ENCODE data around the gene CADPS2.

DNA sequence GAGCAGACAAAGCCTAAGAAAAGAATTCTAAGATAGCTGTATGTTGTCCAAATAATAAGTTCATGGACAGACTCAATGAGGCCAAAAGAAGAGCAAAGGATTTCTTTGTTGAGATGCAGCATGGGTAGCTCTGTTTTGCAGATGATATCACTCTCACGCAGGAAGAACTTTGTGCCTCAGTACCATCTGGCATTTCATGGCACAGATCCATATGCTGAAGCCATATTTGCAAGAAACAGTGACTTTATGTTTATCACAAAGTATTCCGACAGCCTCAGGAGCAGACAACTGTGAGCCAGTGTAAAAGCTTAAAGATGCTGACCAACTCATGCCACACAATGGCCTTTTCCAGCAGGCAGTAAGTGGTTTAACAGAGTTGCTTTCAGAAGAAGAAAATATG is 138.1 kb downstream of the CADPS2 start:
- TF ChIP-seq POLR2A (IDR thresholded peaks at IDR 0.05) = no peak
- TF ChIP-seq, protein P1, sequence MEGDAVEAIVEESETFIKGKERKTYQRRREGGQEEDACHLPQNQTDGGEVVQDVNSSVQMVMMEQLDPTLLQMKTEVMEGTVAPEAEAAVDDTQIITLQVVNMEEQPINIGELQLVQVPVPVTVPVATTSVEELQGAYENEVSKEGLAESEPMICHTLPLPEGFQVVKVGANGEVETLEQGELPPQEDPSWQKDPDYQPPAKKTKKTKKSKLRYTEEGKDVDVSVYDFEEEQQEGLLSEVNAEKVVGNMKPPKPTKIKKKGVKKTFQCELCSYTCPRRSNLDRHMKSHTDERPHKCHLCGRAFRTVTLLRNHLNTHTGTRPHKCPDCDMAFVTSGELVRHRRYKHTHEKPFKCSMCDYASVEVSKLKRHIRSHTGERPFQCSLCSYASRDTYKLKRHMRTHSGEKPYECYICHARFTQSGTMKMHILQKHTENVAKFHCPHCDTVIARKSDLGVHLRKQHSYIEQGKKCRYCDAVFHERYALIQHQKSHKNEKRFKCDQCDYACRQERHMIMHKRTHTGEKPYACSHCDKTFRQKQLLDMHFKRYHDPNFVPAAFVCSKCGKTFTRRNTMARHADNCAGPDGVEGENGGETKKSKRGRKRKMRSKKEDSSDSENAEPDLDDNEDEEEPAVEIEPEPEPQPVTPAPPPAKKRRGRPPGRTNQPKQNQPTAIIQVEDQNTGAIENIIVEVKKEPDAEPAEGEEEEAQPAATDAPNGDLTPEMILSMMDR (IDR thresholded peaks at IDR 0.05) = no peak
